ENCODE data around the gene MN1.

The MN1 gene

DNA sequence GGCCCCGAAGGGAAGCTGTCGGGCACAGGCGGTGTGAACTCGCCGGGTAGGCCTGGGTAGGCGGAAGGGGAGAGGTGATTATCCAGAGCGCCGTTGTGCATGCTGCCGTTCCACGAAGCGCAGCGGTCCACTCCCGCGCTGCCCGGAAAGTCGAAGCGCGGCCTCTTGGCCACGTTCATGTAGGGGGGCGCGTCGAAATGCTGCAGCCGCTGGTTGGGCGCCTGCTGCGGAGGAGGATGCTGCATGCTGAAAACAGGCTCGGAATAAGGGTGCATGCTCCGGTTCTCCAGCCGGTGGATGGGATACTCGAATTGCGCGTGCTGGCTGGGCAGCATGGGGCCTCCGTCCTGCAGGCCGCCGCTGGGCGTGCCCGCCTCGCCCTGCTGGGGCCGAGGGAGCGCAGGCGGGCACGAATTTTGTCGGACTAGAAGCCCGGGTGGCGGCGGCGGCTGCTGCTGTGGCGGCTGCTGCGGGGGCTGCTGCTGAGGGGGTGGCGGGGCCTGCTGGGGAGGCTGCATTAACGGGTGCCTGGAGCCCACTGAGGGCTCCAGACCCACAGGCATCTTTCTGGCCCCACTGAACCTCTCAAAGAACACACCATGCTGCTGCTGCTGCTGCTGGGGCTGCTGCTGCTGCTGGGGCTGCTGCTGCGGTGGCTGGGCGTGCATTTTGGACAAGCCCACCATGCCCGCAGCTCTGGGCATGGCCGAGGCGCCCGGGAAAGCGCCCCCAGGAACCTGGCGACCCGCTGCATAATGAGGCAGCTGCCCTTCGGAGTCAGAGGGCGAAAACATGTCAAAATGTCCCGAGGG lies 2.3 kb downstream of the MN1 start:
- DNase-seq, result no peak

DNA sequence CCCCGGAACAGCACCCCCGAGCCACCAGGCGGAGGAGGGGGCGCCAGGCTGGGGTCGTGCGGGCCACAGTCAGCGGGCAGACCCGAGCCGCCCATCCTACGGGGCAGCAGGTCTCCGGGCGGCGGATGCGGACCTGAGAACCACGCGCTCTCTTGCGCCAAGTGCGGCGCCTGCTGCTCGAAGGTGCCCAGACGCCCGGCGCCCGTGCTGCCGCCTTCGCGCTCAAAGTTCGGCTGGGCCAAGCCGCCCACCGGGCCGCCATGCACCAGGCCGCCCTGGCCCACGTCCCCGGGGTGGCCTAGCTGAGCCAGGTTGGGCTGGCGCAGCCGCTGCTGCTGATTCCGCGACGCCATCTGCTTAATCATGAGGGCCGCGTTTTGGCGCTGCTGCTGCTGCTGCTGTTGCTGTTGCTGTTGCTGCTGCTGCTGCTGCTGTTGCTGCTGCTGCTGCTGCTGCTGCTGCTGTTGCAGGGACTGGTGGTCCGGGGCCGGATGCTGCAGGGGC lies 3.0 kb downstream of the MN1 start:
- no peak for DNase-seq

DNA sequence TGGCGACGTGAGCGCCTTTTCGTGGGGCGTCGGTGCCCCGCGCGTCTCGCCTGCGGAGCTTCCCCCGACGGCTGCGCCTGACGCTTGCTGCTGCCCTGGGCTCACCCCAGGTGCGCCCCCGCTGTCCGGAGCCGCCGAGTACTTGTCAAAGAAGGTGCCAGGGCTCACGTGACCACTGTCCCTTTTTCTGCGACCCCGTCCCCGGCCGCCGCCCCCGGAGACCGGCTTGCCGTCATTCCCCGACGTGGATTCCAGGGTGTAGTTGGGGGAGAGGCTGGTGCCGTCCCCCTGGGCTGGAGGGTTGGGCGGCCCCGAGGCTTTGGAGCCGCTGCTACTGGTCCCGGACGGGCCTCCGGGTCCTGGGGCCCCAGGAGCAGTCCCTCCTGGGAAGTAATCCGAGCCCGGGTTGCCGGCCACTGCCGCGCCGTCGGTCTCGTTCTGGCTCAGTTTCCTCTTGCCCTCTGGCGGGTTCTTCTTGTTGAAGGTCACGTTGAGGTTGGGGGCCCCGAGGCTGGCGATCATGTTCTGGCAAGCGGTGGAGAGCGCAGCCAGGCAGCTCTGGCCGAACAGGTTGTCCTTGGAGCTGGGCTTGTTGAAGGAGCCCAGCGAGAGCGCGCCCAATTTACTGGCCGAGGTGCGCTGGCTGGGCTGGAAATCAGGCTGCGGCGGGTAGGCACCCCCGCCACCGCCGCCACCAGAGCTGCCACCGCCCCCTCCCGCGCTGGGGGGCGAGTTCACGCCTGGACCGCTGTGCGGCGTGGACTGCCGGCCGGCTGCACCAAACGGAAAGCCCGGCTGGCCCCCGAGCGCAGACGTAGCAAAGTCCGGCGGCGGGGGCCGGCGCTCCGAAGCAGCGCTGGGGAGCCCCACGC lies 3.8 kb downstream of the MN1 start:
- no peak for DNase-seq

DNA sequence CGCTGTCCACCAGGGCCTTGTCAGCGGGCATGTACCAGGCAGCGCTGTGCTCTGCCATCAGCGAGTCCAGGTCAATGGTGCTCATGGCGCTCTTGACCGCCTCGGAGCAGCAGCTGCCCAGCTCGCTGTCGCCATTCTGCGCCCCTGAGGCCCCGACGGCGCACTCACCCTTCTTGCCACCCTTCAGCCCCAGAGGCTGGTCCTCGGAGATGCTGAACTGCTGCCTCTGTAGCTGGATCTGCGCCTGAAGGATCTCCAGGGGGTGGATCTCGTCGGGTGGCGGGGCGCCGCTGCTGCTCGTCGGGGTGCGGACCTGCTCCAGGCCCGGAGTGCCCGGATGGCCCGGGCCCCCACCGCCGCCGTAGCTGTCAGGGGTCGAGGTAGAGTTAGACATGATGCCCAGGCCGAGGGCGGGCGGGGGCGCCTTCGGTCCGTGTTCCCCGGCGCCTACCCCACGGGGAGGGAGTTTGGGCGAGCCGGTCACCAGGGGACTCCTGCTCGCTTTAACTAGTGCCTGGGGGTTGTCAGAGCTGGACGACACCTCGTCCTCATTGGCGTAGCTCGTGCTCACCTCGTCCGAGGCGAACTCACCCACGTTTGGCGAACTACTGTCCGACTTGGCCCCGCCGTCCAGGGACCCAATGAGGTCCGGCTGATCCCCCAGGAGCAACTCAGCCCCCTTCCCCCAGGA lies 4.6 kb downstream of the MN1 start:
- no peak for DNase-seq

DNA sequence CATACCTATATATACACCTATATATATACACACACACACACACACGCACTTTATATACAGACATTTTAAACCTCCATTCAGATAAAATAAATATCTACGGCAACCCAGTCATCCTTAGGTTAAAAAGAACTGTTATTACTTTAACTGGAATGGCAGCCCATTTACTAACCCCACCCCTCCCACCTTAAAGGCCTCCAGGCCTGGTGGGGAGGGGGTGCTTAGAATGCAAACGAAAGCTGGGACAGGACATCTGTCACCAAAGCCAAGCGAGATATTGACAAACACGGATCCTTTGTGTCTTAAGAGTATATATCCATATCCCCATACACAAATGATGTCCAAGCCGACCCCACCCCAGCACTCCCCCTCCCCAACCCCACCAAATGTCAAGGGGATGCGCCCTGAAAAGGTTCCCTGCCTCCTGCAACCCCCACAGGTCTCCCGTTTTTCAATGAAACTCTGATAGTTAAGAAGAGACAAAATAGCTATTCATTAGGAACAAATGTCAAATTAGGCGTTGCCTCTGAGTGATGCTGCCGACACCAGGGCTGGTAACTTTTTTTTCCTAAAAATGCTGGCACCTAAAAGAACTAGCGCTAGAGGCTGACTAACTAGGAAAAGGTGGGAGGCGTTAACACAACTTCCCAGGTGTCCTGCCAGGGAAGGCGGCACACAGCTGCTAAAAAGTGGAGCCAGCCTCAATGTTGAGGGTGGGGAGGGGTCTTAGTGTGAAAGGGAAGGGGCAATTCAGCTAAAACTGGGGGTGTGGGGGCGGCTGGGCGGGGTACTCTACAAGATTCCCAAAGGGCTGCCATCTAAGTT lies 5.6 kb downstream of the MN1 start:
- no peak for DNase-seq

DNA sequence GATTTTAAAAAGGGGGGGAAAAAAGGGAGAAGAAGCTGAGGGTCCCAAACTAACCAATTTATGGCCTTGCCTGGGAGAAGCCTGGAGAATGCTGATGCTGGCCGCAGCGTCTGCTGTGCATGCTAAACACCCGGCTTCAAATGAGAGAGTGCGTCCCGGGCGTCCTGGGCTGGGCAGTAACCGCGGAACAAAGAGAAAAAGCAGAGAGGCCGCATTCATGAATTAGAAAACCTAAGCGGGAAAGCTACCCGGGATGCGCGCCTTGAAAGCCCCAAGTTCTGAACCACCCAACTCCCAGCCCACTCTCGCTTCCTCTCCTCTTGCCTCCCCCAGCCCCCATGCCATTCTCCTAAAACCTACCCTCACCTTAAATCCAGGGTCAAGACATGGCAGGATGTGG lies 6.5 kb downstream of the MN1 start:
- no peak for DNase-seq

DNA sequence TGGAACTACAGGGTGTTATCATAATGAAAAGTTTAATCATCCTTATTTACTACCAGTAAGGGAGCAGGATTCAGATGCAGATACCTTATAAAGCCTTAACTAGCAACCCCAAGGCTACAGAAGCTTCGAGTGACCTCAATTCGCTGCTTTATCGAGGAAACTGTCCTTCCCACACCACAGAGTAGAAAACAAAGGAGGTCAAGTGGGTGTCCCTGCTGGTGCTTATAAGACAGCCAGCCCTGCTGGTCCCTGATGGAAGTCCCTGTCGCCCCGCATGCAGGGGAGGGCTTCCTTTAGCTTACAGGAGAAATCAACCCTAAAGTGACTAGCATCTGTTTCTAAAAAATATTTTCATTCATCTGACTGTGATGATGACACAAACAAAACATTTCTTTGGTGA lies 7.3 kb downstream of the MN1 start:
- no peak for DNase-seq

DNA sequence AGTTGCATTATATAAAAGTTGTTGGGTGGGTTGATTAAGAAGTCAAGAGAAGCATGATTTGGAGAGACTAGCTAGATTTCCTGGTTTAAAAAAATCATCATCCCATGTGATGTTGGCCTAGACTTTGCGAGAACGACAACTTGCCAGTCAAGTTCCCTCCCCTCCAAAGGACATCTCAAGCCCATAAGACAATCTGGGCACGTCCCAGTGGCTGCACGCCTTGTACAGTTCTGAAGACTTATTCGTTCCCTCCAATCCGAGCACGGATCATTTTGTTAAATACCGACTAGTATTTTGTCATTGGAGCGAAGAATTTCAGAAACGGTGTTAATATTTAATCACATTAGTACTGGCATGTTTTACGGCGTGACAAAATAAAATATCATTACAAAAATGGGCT lies 8.0 kb downstream of the MN1 start:
- DNase-seq, result no peak

DNA sequence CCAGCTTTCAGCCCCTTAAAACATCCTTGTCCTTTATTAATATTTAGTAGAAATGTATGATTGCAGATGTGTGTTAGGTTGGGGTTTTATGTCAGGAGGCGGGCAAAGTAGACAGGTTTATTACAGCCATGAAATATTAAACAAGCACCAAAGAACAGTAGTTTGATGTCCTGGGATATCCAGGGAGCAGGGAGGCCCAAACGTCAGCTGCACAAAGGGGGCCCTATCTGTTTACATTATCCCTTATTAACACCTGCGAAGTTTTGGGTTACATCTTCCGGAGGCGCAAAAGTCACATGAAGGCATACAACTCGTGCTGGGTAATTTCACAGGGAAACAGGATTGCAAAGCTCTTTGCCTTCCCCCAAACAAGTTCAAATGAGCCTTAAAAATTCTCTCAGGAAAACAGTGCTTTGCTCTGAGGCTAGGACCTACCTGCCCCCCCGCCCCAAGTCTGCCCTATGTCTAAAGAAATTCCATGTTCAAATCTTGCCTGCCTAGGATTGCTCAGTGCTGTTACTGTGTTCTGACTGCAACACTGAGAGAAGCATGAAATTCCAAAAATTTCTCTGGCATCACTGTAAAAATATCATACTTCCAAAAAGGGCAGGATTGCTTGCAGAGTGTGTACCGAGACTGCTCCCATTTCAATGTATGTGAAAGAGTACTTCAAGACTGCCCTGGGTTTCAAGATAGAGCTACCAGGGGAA lies 8.9 kb downstream of the MN1 start:
- DNase-seq, result no peak

DNA sequence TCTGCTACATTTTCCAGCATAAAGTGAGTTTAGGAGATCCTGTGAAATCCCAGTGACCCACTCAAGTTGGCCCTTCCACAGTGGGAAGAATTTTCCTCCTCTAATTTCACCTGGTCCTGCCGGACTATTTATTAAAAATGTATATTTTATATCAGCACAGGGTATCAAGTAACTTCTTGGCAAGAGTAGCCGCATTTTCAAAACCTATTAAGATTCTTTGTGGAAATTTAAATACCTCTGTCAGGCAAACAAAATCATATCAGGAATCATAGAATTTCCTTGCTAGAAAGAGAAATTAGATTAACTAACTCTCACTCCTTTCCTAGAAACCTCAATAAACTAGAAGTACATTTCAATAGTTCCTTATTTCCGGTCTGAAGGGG lies 9.7 kb downstream of the MN1 start:
- DNase-seq, result no peak

DNA sequence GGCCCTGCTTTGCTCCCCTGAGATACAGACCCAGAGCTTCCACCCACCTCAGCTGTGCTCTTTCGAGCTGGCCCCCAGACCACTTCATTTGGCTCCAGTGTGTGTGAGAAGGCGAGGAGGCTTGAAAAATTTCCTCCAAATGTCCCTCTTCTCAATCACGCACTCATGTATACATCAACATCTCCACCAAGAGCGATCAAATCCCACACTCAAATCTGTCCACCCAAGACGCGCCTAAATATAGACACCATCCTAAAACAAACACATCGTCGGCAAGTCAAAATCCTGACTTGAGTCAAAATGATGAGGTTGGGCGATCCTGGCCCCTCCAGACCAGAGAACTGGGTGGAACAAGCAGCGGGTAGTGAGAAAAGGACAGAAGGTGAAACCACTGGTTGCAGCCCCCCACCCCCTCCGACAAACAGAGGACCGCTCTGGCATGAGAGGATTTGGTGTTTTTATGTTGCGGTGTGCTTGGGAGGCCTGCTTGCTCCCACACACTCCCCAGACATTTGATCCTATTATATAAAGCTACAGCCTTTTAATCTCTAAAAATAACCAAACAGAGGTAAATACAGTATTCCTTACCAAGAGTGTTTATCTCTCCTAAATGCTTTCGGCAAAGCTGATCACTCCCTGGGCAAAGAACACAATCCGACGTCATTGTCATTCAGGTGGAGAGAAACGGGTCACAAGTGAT lies 10.2 kb downstream of the MN1 start:
- DNase-seq, result no peak

DNA sequence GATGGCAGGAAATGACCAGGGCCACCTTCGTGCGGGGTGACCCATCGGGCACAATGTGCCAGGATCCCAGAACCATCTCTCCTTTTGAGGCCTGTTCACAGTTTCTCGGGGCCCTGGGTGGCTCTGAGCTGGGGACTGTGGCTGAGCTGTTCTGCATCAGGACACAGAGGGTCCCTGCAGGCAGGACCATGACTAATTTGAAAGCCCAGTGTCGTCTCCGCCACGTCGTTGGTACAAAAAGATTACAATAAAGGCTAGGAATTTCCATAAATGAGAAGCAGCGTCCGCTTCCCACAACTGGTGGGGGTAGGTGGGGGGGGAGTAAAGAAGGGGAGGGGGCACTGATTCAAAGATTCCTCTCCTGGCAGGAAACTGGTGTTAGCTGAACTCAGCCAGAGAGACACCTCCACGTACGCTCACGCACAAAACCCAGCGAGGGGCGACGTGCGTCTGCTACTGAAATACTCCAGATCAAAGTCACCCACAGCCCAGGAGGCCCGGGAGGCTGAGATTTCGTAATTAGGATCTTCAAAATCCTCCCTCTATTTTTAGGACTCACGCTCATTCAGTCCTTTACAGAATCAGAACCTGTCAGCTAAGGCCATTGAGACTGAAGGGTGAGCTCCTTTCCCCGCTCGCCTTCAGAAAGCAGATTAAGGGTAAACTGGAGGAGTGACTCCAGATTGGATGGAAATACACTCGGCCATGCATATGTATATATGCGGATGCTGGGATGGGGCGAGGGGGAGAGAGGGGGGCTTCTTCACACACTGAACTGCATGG lies 11.0 kb downstream of the MN1 start:
- DNase-seq, result no peak

DNA sequence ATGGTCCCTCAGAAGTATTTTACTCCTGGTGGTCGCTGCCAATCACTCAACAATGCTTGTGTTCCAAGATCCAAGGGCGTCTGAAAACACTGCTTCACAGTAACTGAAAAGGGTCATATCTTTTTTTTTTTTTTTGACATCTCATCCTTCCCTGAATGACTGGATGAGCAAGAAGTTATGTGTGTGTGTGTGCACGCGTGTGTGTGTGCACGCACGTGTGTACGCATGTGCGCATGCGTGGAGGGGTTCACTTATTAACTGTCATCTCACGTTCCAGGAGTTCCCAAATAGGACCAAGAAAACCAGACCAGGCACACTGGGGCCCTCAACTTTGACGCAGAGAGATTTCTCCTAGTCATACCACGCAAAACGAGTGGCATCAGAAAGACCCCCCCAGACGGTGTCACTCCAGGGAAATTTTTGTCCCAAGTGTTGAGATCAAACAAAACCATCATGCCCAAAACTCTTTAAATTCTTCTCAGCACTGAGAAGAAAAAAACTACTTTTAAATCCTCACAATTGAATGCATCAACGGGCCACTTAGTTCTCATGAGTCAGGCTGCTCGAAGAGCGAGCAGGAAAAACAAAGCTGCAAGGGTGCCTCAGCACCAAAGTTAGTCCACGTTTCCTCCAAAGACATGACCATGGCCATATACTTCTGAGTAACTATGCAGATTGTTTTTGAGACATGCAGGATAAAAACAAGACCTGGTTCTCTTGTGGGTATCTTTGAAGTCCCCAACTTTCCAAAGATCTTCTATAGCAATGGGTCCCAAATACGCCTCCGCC lies 12.9 kb downstream of the MN1 start:
- DNase-seq, result no peak

DNA sequence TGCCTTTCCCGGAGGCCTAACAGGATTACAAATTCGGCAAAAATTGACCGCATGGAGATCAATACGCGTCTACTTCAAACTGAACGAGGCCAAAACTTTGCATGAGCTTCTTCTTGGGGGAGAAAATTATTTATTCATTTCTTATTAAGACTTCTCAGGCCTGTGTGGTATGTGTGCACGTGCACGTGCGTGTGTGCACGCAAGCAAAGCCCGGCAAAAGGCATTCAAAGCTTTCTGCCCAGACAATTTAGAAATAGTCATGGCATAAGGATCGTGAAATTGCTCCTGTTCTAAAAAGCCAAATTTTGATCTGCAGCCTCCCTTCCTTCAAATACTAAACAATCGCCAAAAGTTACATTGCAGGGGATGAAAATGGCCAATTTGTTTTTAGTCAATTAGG lies 14.6 kb downstream of the MN1 start:
- DNase-seq, result no peak

DNA sequence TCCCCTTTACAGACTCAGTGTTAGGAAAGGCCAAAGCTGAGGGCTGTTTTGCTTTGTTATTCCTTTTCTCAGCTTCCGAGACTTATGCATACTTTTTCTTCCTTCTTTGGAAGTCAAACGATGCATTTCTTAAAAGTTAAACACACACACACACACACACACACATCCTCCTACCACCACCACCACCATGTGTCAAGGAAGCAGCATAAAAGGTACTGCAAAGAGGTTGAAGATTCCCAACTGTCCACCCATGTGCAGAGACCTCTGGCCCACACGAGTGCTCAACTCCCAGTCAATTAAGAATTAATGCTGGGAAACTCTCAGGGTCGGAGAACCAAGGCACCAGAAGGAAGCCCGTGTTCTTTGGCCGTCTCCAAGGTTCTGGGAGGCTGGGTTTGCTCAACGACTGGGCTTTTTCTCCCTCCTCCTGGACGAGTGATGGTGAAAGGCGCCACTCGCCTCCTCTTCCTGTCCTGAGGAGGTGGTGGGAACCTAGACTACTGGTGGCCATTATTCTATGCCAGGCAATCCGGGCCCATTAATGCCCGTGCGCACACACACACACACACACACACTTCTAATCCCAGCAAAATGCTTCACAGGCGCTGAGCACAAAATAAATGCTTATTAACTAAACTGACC lies 15.1 kb downstream of the MN1 start:
- no peak for DNase-seq

DNA sequence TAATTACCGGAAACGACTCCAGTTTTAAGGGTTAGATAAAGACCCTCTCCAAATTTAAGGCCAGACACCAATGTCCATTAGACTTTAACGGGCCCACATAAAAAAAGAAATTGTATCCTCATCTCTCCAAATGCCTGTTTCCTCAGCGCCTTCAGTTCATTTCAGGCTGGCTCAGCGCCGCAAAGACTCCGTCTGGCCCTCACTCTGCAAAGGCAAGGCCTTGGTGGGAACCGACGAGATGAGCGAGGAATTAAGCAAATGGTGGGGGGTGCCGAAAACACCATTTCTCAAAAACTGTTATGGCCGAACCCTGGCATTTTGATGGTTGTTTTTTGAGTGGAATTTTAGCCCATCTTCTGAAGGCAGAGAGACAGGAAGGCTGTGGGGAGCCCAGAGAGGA lies 15.7 kb downstream of the MN1 start:
- no peak for DNase-seq

DNA sequence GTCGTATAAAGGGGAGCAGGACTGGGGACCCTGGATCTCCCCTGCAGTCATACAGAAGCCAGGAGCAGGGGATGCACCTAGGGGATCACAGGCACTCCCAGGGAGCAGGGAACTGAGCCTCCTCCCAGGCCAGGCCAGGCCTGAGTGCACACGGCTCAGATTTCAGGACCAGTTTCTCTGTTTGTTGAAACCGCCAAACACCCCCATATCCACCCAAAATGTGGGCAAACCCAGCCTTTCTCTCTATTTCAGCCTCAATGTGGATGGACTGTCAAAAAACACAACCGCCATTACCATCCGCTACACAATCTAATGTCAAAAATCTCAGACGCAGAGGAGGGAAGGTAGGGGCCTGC lies 17.5 kb downstream of the MN1 start:
- no peak for DNase-seq

DNA sequence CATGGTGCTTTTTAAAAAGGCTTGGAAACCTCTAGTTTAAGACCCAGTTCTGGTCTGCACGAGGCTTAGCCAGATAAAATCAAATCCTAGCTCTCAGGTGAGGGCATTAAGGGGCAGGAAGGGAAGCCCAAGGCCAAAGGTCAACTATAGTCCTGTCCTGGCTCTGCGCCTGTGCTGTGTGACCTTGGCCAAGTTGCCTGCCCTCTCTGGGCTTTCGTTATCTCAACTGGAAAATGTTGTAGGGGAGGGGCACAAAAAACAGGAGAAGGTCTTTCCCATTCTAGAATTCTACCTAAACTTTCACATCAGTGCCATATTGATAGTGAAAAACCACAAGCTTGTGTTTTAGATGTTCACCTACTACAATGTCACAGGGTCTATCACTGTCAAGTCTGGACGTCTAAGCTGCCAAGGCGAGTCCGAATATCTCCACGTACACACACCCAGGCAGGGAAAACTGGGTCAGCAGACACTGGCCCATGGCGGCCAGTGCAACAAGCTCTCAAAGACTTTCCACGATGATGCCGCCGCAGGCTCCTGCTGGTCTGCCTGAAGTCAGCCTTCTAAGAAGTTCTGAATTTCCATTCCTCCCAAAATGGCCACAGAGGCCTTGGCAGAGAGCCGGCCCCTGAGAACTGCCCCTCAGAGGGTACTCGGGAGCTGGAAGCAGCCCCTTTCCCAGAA lies 18.0 kb downstream of the MN1 start:
- DNase-seq, result no peak

DNA sequence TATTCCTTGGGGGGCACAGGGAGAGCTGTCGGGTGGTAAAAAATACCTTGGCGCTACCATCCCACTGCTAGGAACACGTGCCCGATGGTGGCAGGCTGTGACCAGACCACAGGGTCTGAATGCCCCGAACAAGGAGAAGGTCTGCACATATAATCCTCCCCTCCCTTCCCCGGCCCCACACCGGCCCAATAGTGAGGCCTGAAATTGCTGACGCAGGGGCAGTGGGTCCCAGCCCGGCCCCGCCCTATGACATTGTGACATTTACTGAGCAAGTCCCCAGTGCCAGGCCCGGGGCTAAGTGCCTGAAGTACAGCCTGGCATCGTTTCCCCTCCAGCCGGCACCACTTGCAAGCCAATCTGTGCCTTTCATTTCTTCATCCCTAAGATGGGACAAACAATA lies 19.5 kb downstream of the MN1 start:
- DNase-seq, result no peak

Data from CD4-positive, alpha-beta T cell treated with Interleukin-12 subunit alpha and Interleukin-12 subunit beta, for 1 hour (primary cell).